Aorta (tissue), 5 donors: ENCODE data around the gene LUC7L3. TPM values are rescaled to one million over a fixed set of nuclear protein-coding genes. Genes with fewer than 3 reads are reported as not detected.

Source experiments
- ATAC-seq: fragments of 200-7000 bp; cut with Tn5 transposase; one replicate; pipeline ENCODE4 v1.9.1; 2022; ENCODE audit warnings: moderate library complexity; ENCODE audit not compliant: low FRiP score
- DNase-seq, 2 donors: peaks; one replicate each; pipeline ENCODE4 v3.0.0-alpha.2; 2020
- H3K27ac ChIP-seq, 2 donors: one replicate each; pipeline ENCODE4 v1.5.1; 2013; ENCODE audit warnings: low read length in 2 of 2, mild to moderate bottlenecking in 2 of 2, moderate library complexity in 2 of 2, control low read depth in 1 of 2, inconsistent platforms in 1 of 2, low read depth in 1 of 2
- H3K27me3 ChIP-seq, 2 donors: one replicate each; pipeline ENCODE4 v1.6.1; 2013; ENCODE audit warnings: control low read depth in 1 of 2, low read length in 1 of 2, mild to moderate bottlenecking in 1 of 2, moderate library complexity in 1 of 2; ENCODE audit not compliant: insufficient read depth in 2 of 2, control insufficient read depth in 1 of 2
- H3K36me3 ChIP-seq, 2 donors: one replicate each; pipeline ENCODE4 v1.6.1; 2013; ENCODE audit warnings: control low read depth in 1 of 2, low read length in 1 of 2, mild to moderate bottlenecking in 1 of 2; ENCODE audit not compliant: insufficient read depth in 2 of 2, control insufficient read depth in 1 of 2
- H3K4me1 ChIP-seq, 2 donors: one replicate each; pipeline ENCODE4 v1.6.1; 2013; ENCODE audit warnings: low read length in 2 of 2, control low read depth in 1 of 2, mild to moderate bottlenecking in 1 of 2, moderate library complexity in 1 of 2; ENCODE audit not compliant: insufficient read depth in 2 of 2, control insufficient read depth in 1 of 2
- H3K4me3 ChIP-seq, 2 donors: one replicate each; pipeline ENCODE4 v1.5.1; 2013; ENCODE audit warnings: low read length in 2 of 2, control low read depth in 1 of 2, mild to moderate bottlenecking in 1 of 2
- H3K9me3 ChIP-seq: one replicate; pipeline ENCODE4 v1.6.1; 2013; ENCODE audit warnings: mild to moderate bottlenecking, low read length; ENCODE audit not compliant: control insufficient read depth
- whole genome bisulfite sequencing, 2 donors: extraction: QIAGEN DNeasy Blood & Tissue Kit; methylation state at CpG; one replicate each; pipeline ENCODE4 v1.1.7; 2013; 5-methylcytosine and 5-hydroxymethylcytosine counted together
- intact Hi-C, 2 donors: fragments of 100-400 bp; cut with DNase I; formaldehyde crosslinking; loops; one replicate each; pipeline versions ENCODE4 v1.14.2 to v1.15.0; 2022
- polyA plus RNA-seq, 2 donors: library from polyadenylated mRNA; stranded (reverse); fragments of 200-250 nt; gene quantifications; one replicate each; pipeline ENCODE4 v1.2.3, GENCODE V29; 2013
- total RNA-seq, 2 donors: library from RNA; stranded (reverse); fragmentation: NEBNext Ultra II Directional; extraction: Animal tissue kit (Norgen Biotek cat#: 25700); gene quantifications; one replicate each; pipeline ENCODE4 v1.2.1, GENCODE V29; 2021
- donor health status: healthy with polysubstance abuse.
- donor health status: Bipolar disorder and iron deficiency.
- donor health status: DM: no; HTN: no; CAD: no.
- donor health status: DM: no; HTN: no; CAD: no.
- donor health status: DM: yes; HTN: yes; CAD: no.

Gene LUC7L3
- total and polyA plus RNA-seq, 4 donors = 123 to 852 (median 168) TPM

GRCh38 chr17:50767446-50767845 is 48.0 kb downstream of the LUC7L3 start, which contains the start of gene ANKRD40CL:
Gene ANKRD40CL, minus strand, starts transcription at chr17:50767518. Its CDS starts 605 bp downstream, at chr17:50766913.
- H3K27ac ChIP-seq = no peak within 1 kb of the TSS

GRCh38 chr17:50768346-50768761 is 49.0 kb downstream of the LUC7L3 start:
- H3K4me3 ChIP-seq = no peak overlapping the region
- no peak overlapping the region for H3K27ac ChIP-seq
- ATAC-seq (no peak), DNase-seq (no peak)
- intact Hi-C loops = no loop called here
- H3K4me1 ChIP-seq = no peaks in the 10 kb centered on the region
- H3K36me3 ChIP-seq = no peaks in the 10 kb centered on the region
- whole genome bisulfite sequencing, 2 donors = 83 to 87% methylated on average over 7 of the region's 7 CpGs
- H3K9me3 ChIP-seq = no peaks in the 10 kb centered on the region
- no peaks in the 10 kb centered on the region for H3K27me3 ChIP-seq

More at GRCh38 chr17:50767446-50767845, 48.0 kb downstream of the LUC7L3 start, which contains the start of gene ANKRD40CL:
- Histone ChIP-seq H3K27me3 (no peaks in the 10 kb centered on the region), H3K4me1 (no peaks in the 10 kb centered on the region), H3K36me3 (no peaks in the 10 kb centered on the region), H3K9me3 (no peaks in the 10 kb centered on the region), H3K4me3 (no peak within 1 kb of the TSS)
- DNase-seq (no peak), ATAC-seq (no peak)
- 91 to 95% methylated on average over 9 of the region's 9 CpGs for WGBS, 2 donors
- intact Hi-C loops = no loop called here

- no peak overlapping the region for H3K27ac ChIP-seq
- H3K4me1 ChIP-seq = no peaks in the 10 kb centered on the region
- H3K36me3 ChIP-seq = no peaks in the 10 kb centered on the region
- H3K4me3 ChIP-seq = no peak overlapping the region
- DNase-seq (no peak), ATAC-seq (no peak)
- 91 to 96% methylated on average over 8 of the region's 8 CpGs for WGBS, 2 donors
- no peaks in the 10 kb centered on the region for H3K27me3 ChIP-seq
- intact Hi-C loops = no loop called here
- H3K9me3 ChIP-seq = no peaks in the 10 kb centered on the region
Observed at GRCh38 chr17:50769884-50770283, 50.5 kb downstream of the LUC7L3 start.

- DNase-seq (no peak), ATAC-seq (no peak)
- no peaks in the 10 kb centered on the region for H3K9me3 ChIP-seq
- no peaks in the 10 kb centered on the region for H3K4me1 ChIP-seq
- WGBS, 2 donors = 87 to 90% methylated on average over 2 of the region's 2 CpGs
- H3K36me3 ChIP-seq = no peaks in the 10 kb centered on the region
- H3K27ac ChIP-seq = no peak overlapping the region
- no peak overlapping the region for H3K4me3 ChIP-seq
- intact Hi-C loops = no loop called here
- no peaks in the 10 kb centered on the region for H3K27me3 ChIP-seq
Observed at GRCh38 chr17:50770346-50770745, 50.9 kb downstream of the LUC7L3 start.

GRCh38 chr17:50771991-50772785 is 52.8 kb downstream of the LUC7L3 start:
- Histone ChIP-seq H3K4me3 (no peak overlapping the region), H3K27me3 (no peaks in the 10 kb centered on the region), H3K9me3 (no peaks in the 10 kb centered on the region), H3K4me1 (no peaks in the 10 kb centered on the region), H3K27ac (no peak overlapping the region), H3K36me3 (no peaks in the 10 kb centered on the region)
- intact Hi-C loops = no loop called here
- ATAC-seq = no peak
- 81 to 82% methylated on average over 15 of the region's 15 CpGs for WGBS, 2 donors
- peak in 1 of 2 donors; percentile 23 for DNase-seq

- intact Hi-C loops = no loop called here
- Histone ChIP-seq H3K27ac (no peak overlapping the region), H3K9me3 (no peaks in the 10 kb centered on the region), H3K27me3 (no peaks in the 10 kb centered on the region), H3K4me1 (no peaks in the 10 kb centered on the region), H3K36me3 (no peaks in the 10 kb centered on the region), H3K4me3 (no peak overlapping the region)
- peak in 1 of 2 donors; percentile 27 for DNase-seq
- 85 to 87% methylated on average over 7 of the region's 7 CpGs for WGBS, 2 donors
- no peak for ATAC-seq
Observed at GRCh38 chr17:50774225-50774803, 54.9 kb downstream of the LUC7L3 start.

- DNase-seq (peak in 1 of 2 donors; percentile 12), ATAC-seq (no peak)
- Histone ChIP-seq H3K27me3 (no peaks in the 10 kb centered on the region), H3K27ac (no peak overlapping the region), H3K4me3 (no peak overlapping the region), H3K36me3 (no peaks in the 10 kb centered on the region), H3K9me3 (no peaks in the 10 kb centered on the region), H3K4me1 (no peaks in the 10 kb centered on the region)
- intact Hi-C loops = no loop called here
- WGBS, 2 donors = 80 to 98% methylated on average over 3 of the region's 3 CpGs
Observed at GRCh38 chr17:50775926-50776325, 56.5 kb downstream of the LUC7L3 start.

GRCh38 chr17:50778471-50778870 is 59.1 kb downstream of the LUC7L3 start:
- no peak overlapping the region for H3K27ac ChIP-seq
- WGBS, 2 donors = 86 to 90% methylated on average over 8 of the region's 8 CpGs
- no peaks in the 10 kb centered on the region for H3K9me3 ChIP-seq
- no peak for ATAC-seq
- H3K4me3 ChIP-seq = no peak overlapping the region
- intact Hi-C loops = no loop called here
- DNase-seq = peak in 1 of 2 donors; percentile 36
- no peaks in the 10 kb centered on the region for H3K36me3 ChIP-seq
- H3K27me3 ChIP-seq = no peaks in the 10 kb centered on the region
- H3K4me1 ChIP-seq = no peaks in the 10 kb centered on the region

GRCh38 chr17:50778988-50779387 is 59.6 kb downstream of the LUC7L3 start:
- Histone ChIP-seq H3K4me1 (no peaks in the 10 kb centered on the region), H3K27me3 (no peaks in the 10 kb centered on the region), H3K27ac (no peak overlapping the region), H3K36me3 (no peaks in the 10 kb centered on the region), H3K4me3 (no peak overlapping the region), H3K9me3 (no peaks in the 10 kb centered on the region)
- ATAC-seq = no peak
- 86% methylated on average over 4 of the region's 4 CpGs for WGBS, 2 donors
- intact Hi-C loops = no loop called here
- no peak for DNase-seq
